Hepatic stellate cell (primary cell): ENCODE measurements around the gene KCNJ5.

Source experiments
- DNase-seq: peaks from one replicate; pipeline ENCODE4 v3.0.0; 2011; ENCODE audit warnings: low spot score

The KCNJ5 gene

DNA sequence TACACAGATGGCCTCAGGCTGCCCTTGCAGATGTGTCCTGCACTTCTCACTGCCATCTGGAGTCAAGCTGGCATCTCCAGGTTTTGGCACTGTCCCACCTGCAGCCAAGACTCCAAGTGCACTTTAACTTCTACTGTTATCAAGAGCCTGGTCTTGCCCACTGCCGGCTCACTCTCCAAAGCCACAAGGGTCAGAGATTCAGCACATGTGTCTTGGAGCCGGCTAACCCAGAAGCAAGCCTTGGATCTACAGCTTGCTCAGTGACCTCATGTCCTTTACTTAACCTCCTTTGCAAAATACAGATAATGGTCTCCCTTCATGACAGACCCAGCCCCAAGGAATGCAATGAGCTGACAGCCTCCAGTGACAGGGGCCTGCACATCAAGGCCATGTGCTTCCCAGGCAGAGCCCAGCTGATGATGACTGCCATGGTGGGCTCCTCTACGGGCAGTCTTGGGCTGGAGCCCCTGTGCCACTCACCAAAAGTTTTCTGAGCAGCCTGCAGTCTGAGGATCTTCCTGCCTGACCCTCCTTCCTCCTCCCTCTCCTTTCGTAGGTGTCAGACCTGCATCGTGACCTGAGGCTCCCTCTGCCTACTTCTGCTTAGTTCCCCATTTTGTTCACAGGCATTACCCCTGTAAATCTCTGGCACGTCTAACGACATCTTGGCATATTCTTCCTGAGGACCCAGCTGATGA, 42.5 kb downstream of the KCNJ5 start:
- DNase-seq = no peak

DNA sequence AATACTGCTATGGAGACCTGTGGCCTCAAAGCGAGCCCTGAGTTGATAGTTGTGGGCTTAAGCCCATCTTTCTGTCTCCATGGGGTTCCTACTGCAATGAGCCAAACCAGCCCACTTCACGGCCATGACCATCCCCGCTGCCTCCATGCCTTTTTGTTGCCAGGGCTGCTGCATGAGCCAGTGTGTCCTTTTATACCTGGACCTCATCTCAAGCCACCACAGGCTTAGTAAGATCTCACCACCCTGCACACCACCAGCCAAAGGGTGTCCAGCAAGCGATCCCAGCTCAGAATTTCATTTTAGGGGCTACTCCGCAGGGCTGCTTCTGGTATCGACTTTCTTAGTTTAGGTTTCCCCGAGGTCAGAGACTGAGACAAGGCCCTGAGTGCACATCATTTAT, 43.2 kb downstream of the KCNJ5 start:
- no peak for DNase-seq

DNA sequence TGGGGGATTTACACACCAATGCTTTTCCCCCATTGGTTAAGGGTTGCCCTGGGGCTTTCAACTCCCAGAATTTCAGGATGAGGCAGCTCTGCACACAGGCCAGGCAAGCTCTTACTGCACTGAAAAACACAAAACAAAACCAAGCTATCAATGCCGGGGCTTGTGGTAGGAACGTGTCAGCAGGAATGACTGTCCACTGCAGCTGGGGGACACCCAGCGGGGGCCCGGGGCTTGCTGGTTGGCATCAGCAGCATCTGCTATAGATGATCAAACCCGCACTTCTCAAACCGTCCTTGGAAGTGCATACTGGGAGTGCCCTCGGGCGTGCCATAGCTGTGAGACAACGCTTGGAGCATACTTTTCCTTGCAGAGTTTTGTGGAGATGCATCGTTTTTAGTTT, 43.8 kb downstream of the KCNJ5 start:
- DNase-seq = no peak

DNA sequence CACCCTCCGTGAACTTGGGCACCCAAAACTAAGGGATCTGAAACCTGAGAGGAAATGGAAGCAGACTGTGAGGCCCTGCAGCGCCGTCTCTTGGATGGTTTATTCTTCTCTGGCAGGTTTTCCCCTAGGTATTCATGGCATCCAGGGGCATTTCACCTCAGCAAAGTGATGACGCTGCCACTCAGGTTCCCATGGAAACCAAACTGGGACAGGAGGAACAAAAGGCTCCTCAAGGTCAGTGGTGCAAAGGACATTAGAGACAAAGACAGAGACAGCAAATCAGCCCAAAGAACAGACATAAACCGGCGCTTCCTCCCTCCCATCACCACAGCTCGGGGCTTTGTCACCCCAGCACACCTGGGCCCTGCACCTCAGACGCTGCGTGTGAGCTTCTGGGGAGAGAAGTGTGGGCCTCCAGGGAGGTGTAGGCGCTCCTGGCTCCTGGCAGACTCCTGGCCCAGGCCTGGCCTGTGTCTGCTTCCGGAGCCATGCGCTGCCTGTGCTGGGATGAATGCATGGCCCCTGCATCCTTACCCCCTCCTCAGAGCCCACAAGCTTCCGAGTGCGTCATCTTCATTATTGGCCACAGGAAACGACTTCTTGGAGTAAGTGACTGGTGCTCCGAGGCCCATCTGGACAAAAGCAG, 45.6 kb downstream of the KCNJ5 start:
- DNase-seq = no peak

DNA sequence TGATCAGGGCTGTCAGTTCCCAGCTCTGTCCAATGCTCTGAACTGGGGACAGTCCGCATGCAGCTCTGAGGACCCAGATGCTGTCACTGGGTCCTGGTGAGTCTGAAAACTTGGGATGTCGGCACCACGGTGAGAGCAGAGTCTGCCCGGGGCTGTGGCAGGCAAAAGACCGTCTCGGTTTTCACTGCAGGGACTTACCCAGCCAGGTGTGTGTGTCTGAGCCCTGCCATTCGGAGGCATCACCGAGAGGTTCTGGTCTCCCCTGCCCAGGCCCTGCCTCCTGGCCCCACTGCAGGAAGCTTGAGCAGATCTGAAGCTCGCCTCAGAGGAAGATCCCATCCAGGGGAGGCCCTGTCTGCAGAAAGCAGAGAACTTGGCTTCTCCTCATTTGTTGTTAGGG, 46.3 kb downstream of the KCNJ5 start:
- DNase-seq = no peak

DNA sequence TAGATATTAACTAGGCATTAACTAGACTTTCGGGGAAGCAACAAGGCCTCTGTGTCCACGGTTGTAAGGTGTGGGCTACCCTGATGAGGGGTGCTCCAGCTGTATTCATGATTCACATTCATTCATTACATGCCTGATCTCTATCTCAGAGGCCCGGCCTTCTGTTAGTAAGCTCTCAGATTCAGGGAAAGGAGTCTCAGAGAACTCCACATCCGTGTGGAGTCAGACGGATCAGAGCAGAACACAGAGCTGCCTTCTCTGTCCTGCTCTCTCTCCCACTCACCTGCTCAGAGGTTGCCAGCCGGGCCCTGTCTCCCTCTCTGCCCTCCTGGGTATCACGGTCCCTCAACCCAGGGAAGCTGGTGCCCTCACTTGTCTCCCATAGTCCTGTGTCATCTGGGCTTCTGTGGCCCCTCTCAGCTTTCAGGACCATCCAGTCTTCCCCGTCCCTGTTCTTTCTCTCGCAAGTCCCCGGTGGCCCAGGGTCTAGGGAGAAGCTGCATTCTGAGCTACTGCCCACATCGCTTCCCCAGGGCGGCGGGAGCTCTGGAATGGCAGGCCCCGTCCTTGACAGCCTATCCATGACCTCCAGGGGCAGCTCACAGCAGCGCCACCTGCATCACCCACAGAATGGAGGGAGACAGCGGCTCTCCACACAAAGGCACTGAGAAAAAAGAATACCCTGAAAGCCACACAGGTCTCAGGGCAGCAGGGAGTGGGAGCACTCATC, 47.2 kb downstream of the KCNJ5 start:
- no peak for DNase-seq

DNA sequence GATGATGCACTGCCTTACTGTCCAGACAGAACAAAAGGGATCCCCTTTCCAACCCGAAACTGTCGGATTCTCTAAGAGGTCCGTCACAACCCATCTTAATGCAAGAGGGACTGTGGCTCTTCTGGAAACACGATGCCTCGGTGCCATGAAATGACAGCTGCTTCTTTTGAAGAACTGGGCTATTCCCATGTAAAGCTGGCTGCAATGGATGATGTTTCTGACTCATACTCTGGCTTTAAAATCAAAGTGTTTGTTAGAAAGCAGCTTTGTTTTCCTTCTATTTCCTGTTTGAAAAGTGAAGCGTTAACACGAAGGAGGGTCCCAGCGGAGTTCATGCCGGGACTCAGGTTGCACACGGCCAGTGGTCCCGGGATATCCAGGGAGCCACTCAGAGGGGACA, 48.4 kb downstream of the KCNJ5 start:
- no peak for DNase-seq

DNA sequence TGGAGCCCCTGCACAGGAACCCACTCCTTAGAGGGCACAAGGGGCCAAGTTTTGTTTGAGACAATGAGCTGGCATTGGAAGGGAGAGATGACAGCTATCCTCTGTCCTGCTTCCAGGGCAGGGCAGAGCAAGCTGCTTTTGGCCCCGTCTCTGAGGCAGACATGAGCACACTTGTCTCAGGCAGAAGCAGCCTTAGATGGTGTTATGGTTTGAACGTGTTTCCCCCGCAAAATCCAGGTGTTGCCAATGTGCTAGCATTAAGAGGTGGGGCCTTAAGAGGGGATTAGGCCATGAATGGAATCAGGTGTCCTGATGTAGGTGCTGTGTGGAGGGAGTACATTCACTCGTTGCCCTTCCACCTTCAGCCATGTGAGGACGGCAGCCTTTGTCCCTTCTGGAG, 49.0 kb downstream of the KCNJ5 start:
- no peak for DNase-seq

DNA sequence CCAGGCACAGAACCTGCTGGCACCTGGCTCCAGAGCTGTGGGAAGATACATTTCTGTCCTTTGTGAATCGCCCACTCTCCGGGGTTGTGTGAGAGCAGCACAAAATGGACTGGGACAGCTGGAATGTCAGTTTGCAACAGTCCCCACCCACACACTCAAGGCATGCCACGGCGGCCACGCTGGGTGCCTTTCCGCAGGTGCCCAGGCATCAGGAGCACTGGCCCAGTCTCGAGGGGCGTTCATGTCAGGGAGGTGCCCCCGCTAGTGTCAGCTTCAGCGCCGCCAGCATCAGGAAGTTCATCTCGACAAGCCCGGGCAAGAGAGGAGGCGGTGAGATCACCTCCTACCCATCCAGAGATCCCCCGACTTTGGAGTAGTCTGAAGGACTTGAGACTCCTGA, 49.4 kb downstream of the KCNJ5 start:
- DNase-seq = no peak

DNA sequence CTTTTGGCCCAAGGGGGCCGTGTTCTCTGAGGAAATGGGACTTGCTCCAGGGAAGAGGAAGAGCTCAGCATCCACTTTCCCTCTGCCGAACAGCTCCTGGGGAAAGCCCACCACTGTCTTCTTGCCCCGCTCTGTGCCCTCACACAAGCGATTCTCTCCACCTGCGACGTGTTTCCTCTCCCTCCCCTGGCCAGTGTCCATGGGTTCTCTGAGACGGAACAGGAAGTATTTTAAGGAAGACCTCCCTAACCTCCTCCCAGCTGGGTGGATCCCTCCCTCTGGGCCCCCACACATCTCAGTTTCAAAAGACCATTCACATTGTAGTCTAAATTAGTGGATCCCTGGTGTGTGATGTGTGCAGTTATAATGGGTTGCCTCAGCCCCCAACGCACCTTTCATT, 50.0 kb downstream of the KCNJ5 start:
- no peak for DNase-seq

DNA sequence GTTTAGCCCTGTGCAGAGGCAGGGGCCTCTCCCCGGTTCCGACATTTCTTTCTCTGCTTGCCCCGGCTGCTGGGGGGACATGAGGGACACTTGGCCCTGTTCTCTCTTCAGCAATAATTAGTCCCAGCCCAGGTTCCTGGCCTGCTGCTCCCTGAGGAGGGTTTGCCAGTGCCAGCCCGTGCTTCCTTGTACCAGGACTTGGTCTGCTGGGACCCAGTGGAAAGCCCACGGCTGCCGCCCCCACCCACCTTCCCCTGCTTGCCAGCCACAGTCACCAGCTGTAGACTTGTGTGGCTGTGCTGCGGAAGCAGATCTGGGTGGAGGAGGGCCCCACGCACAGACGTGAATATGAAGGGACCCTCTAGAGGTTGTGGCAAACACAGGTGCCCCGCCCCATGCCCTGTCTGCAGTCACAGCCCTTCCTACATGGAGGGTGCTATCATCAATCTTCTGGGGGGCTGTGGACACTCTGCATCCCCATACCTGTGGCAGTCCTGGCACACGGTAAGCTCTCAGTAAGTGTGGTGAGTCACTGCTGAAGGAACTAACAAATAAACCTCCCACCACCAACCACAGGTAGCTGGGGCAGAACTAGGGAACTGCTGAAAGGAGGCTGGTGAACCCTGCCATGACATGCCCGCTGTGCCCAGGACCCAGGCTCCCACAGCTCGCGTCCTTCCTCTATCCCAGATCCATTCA, 50.6 kb downstream of the KCNJ5 start:
- DNase-seq = no peak

DNA sequence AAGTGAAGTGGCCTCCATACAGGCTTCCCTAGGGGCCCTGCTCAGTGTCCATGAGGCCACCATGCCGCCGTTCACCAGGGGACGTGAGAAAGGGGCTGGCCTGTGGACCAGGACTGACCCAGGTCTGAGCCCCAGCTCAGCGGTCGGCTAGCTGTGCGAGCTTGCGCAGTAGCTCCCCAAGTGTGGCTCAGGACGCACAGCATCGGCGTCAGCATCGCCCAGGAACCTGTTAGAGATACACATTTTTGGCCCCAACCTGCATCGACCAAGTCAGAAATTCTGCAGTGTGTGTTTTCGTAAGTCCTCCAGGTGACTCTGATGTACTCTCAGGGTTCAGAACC, 51.1 kb downstream of the KCNJ5 start:
- DNase-seq = no peak

DNA sequence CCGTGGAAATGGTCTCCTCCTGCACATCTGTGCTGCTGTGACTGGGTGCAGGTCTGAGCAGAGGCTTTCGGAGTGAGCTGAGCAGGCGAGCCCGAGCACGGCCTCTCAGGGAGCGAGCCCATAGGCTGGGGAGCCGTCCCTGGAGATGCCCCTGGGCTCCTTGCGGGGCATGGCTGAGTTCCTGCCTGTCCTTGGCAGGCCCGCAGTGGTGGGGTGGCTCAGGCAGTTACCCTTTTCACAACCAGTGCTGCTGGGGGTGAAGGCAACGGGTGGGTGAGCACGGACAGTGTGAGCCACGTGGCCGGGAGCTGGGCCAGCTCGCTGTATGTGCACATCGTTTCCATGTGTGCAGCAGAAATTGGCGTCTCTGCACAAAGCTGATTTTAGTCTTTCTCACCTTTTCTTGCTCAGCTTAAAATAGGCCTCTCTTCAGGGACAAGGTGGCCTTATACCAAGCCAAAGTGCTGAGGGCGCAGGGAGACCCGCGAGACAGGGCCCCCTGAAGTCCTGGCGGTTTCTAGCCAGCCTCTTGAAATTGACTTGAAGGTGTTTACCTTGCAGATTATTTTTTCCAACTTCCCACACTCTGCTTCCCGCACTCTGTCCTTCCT, 51.8 kb downstream of the KCNJ5 start, which contains the start of gene TP53AIP1:
TSS of gene TP53AIP1 (minus strand) at position 55 of the 611 bp plus-strand sequence. CDS start 5,053 bp downstream, outside the sequence.
- DNase-seq = no peak

DNA sequence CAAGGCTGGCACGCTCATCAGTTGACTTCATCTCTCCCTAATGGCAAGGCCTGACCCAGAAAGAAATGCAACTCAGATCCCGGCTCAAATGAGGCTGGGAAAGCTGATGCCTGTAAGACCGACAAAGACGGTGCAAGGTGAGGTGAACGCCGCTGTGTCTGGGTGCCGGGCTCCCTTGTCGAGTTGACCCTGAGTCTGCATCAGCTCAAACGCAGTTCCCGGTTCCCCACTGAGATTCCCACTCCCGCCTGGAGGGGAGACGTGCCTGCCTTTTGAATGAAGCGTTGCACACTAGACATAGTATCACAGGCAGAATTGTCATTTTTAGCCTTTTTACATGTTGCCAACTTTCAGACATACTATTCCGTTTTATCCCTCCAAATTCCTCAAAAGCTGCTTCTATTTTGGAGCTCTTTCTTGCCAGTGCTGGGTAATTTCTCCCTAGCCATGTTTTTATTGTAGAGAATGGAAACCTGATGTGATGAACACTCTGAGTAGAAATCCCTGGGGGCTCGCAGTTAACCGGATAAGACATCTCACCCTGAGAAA, 52.3 kb downstream of the KCNJ5 start:
- no peak for DNase-seq

DNA sequence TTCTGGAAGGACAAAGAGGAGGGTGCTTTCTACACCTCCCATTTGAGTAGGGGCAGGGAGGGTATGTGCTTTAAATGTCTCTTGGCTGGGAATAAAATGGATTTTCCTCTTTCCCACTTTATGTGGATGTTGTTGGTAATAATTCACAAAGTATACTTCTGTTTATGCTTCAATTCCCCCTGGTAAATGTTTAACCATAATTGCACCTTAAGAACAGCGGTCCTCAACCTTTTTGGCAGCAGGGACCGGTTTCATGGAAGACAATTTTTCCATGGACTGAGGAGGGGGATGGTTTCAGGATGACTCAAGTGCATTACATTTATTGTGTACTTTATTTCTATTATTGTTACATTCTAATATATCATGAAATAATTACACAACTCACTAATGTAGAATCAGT, 55.5 kb downstream of the KCNJ5 start:
- no peak for DNase-seq

DNA sequence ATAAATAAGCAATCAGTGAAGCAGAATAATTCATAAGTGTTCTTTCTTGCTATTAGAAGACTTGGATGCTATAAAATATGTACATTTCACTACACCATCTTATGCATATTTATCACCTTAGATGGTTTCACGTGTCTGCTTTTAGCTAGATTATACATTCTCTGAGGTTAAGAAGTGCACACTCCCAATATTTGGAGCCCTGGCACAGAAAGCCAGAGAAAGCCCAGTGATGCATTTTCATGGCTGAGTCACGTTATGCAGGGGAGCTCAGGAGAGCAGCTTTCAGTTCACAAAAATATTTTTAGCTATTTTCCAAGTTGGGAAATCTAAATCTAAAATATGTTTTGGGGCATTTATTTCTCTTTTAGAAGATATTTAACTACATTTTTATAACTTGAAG, 56.6 kb downstream of the KCNJ5 start:
- no peak for DNase-seq

DNA sequence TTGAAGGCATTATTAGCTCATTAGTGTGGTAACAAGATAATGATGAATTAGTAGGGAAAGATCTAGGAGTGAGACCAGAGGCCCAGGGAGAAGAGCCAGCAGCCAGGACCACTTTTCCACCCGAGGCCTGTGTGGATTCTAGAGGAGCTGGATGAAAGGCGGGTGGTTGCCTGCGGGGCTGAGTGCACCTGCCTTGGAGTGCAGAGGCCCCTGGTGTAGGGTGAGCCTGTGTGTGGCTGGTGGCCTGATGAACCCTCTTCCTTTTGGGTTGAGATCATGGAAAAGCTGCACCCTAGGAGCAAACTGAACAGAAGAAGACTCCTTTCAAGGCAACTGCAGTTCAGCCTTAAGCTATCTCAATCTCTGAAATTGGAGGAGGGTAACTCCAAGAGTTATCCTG, 57.4 kb downstream of the KCNJ5 start:
- no peak for DNase-seq

DNA sequence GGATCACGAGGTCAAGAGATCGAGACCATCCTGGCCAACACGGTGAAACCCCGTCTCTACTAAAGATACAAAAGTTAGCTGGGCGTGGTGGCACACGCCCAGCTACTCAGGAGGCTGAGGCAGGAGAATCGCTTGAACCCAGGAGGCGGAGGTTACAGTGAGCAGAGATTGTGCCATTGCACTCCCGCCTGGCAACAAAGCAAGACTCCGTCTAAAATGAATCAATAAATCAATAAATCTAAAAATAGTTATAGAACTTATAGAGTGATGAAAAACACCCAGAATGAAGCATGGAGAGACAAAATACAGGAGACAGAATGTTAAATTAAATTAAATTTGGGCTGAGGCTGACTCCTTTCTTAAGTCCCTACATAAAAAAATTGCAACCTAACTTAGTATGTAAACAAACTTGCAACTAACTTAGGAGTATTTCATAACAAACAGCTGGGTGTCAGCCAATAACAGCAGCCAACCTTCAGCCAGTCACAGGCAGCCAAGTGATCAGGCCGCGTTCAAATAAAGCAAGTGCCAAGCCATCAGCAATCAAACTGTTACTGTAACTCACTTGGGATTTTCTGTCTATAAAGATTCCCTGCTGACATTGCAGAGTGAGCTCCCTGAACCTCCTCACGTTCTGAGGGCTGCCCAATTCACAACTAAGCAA, 58.8 kb downstream of the KCNJ5 start:
- no peak for DNase-seq

DNA sequence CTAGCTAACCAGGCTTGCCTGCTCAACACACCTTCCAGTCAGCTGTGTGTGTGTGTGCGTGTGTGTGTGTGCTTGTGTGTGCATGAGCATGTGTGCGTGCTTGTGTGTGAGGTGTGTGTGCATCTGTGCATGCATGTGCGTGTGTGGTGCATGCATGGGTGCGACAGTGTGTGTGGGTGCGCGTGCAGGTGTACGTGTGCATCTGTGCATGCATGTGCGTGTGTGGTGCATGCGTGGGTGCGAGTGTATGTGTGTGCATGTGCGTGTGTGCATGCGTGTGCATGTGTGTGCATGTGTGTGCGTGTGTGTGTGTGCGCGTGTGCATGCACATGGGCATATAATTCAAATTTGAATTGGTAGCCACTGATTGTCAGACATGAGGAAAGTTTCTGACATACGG, 62.0 kb downstream of the KCNJ5 start:
- DNase-seq = no peak

DNA sequence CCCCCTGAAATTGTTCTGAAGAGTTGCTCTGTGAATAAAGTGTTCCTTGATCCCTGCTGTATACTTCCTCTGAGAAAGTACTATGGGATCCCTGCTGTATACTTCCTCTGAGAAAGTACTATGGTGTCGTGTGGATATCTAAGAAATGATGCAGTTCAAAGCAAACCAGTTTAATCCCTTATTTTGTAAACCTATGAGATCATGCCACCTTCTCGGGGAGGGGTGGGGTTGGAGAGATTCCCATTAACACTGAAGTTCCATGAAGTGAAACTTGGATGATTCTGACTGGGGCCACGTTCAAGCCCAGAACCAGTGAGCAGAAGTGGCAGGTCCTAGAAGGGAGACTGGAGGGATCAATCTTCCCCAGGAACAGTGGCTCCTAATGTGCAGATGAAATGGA, 64.5 kb downstream of the KCNJ5 start:
- DNase-seq = no peak

DNA sequence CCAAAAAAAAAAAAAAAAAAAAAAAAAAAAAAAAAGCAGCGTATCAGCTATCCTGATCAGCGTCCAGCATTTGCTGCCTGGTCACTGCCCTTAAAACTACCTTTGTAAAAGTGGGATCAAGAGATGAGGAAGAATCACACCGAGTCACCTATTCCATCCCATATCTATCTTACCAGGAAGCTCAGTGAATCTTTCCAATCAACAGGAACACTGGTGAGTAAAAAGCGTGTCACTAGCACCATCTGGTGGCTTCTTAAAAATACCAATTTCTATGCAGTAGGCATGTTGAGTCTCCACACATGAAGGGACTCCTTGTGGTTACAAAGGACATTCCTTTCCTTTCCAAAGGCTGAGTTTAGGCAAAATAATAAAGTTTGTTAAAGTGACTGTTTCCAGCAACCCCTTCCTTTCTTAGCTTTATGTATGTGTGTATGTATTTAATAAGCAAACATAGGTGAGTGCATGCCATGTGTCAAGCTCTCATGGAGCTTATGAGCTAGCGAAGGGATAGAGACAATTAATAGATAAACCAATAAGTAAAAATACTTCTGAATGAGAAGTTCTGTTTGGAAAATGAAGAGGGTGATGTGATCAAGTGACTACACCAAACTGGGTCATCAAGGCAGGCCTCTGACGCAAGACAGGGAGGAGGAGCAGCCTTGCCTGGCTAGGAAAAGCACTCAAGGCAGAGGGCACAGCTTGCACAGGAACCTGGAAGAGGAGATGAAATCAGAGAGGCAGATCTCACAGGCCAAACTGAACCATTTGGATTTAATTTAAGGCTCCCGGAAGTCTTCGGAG, 65.4 kb downstream of the KCNJ5 start:
- DNase-seq = peak; percentile 70
